Measurements from ENCODE around the gene SLC39A11. TPM values are rescaled to one million over a fixed set of nuclear protein-coding genes. Genes with fewer than 3 reads are reported as not detected.

The SLC39A11 gene
- total RNA-seq, 1 donor from 2014 or later: 4.9 TPM

GRCh38 chr17:72838581-72838980, 253.9 kb downstream of the SLC39A11 start:
- Histone ChIP-seq H3K4me1 (no peaks in the 10 kb centered on the region), H3K4me3 (no peak overlapping the region), H3K27me3 (no peaks in the 10 kb centered on the region), H3K27ac (no peak overlapping the region), H3K36me3 (peaks cover 0 to 21% of the 10 kb centered on the region in 2 donors), H3K9me3 (no peaks in the 10 kb centered on the region)
- no peak for DNase-seq (ENCODE audit: low spot score in 2 of 2)
- TF ChIP-seq, protein P1, sequence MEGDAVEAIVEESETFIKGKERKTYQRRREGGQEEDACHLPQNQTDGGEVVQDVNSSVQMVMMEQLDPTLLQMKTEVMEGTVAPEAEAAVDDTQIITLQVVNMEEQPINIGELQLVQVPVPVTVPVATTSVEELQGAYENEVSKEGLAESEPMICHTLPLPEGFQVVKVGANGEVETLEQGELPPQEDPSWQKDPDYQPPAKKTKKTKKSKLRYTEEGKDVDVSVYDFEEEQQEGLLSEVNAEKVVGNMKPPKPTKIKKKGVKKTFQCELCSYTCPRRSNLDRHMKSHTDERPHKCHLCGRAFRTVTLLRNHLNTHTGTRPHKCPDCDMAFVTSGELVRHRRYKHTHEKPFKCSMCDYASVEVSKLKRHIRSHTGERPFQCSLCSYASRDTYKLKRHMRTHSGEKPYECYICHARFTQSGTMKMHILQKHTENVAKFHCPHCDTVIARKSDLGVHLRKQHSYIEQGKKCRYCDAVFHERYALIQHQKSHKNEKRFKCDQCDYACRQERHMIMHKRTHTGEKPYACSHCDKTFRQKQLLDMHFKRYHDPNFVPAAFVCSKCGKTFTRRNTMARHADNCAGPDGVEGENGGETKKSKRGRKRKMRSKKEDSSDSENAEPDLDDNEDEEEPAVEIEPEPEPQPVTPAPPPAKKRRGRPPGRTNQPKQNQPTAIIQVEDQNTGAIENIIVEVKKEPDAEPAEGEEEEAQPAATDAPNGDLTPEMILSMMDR (IDR thresholded peaks at IDR 0.05): no peak
- intact Hi-C loops (cut with DNase I): no loop called here

DNA sequence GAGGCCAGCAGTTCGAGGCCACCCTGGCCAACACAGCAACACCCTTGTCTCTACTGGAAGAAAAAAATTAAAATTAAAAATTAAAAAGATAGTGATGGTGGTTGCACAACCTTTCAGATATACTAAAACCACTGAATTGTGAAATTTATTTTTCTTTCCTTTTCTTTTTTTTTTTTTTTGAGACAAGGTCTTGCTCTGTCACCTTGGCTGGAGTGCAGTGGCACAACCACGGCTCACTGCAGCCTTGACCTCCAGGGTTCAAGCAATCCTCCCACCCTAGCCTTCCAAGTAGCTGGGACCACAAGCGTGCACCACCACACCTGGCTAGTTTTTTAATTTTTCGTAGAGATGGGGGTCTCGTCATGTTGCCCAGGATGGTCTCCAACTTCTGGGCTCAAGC, 254.4 kb downstream of the SLC39A11 start:
- Histone ChIP-seq H3K9me3 (no peaks in the 10 kb centered on the region), H3K27me3 (no peaks in the 10 kb centered on the region), H3K4me1 (no peaks in the 10 kb centered on the region), H3K27ac (no peak overlapping the region), H3K36me3 (peaks cover 0 to 21% of the 10 kb centered on the region in 2 donors), H3K4me3 (no peak overlapping the region)
- DNase-seq (ENCODE audit: low spot score in 2 of 2): no peak
- intact Hi-C loops (cut with DNase I): no loop called here
- TF ChIP-seq, protein P1 (IDR thresholded peaks at IDR 0.05): no peak

DNA sequence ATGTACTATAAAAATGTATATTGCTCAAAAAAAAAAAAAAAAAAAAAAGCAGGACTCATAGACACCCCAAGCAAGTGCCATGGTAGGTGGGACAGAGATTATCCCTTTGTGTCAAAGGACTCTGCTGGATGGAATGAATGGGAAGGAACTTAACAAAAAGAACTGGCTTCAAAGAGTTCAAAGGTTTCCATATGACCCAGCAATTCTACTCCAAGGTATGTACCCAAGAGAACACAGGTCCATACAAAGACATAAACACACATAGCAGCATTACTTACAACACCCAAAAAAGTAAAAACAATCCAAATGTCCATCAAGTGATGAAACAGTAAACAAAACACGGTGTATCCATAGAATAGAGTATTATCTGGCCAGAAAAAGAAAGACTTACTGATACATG, 255.2 kb downstream of the SLC39A11 start:
- Histone ChIP-seq H3K4me3 (no peak overlapping the region), H3K4me1 (no peaks in the 10 kb centered on the region), H3K27ac (no peak overlapping the region), H3K27me3 (no peaks in the 10 kb centered on the region), H3K36me3 (peaks cover 0 to 21% of the 10 kb centered on the region in 2 donors), H3K9me3 (no peaks in the 10 kb centered on the region)
- intact Hi-C loops (cut with DNase I): no loop called here
- DNase-seq (ENCODE audit: low spot score in 2 of 2): no peak
- TF ChIP-seq, protein P1 (IDR thresholded peaks at IDR 0.05): no peak

DNA sequence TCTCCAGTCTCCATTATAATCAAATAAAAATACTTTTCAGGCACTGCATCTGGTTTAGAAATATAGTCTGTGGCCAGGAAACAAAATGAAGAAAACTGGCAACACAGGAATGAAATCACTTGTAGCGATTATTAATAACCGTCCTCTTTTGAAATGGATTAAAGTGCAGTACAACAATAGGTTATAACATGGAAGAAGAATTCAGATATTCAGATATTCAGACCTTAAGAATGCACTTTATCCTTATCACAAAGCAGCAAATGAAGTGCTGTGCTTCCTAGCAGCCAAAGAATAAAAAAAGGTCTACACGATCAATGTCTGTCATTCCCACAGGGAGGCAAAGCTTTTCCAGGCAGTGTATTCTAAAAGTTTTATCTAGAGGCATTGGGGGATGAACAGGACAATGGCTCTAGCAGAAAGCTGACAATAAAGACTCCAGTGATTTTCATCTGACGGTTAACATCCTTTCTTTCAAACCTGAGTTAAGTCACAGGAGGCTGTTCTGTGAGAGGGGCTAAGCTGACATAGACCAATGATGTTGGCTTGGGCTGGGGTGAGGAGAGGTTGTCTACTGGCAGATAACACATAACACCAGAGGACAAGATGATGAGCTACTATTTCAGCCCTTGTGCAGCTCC, 259.2 kb downstream of the SLC39A11 start:
- Histone ChIP-seq H3K4me1 (no peaks in the 10 kb centered on the region), H3K4me3 (no peak overlapping the region), H3K27ac (no peak overlapping the region), H3K27me3 (no peaks in the 10 kb centered on the region), H3K9me3 (no peaks in the 10 kb centered on the region), H3K36me3 (peaks cover 0 to 7% of the 10 kb centered on the region in 2 donors)
- intact Hi-C loops (cut with DNase I): no loop called here
- TF ChIP-seq, protein P1 (IDR thresholded peaks at IDR 0.05): no peak
- DNase-seq (ENCODE audit: low spot score in 2 of 2): no peak

DNA sequence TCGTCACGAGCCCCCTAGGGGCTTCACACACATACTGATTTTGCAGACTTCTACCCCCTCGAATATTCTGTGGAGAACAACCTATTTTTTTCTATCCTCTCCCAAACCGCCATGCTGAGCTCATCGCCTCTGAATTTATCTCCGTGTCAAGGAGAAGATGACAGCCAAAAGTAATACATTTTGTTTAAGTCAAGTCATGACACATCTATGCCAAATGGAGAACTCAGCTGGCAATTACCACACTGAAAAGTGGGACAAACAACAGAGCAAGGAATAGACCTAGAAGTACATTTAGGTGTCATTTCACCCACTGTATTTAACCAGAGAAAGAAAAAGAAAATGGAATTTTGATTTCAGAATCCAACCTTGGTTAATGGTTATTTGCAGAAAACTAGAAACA, 260.2 kb downstream of the SLC39A11 start:
- H3K27ac ChIP-seq: no peak overlapping the region
- intact Hi-C loops (cut with DNase I): no loop called here
- H3K9me3 ChIP-seq: no peaks in the 10 kb centered on the region
- H3K27me3 ChIP-seq: no peaks in the 10 kb centered on the region
- H3K4me3 ChIP-seq: no peak overlapping the region
- H3K36me3 ChIP-seq: peaks cover 0 to 7% of the 10 kb centered on the region in 2 donors
- TF ChIP-seq, protein P1 (IDR thresholded peaks at IDR 0.05): no peak
- no peaks in the 10 kb centered on the region for H3K4me1 ChIP-seq
- DNase-seq (ENCODE audit: low spot score in 2 of 2): no peak

DNA sequence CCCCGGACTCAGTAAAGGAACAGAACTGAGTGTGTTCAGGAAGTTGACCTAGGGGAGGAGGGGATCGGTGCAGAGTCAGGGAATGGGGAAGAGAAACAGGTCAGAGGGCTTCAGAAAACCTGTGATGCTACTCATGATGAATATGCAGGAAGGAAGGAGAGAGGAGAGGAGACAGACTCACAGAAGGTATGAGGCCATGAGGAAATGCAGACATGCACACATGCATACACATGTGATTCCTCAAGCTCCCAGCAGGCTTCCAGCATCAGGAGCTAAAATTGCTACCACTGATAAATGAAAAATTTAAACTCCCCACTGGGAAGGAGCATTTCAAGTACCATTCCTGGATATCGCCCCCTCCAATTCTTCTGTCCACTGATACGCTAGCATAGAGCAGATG, 262.6 kb downstream of the SLC39A11 start:
- Histone ChIP-seq H3K4me1 (no peaks in the 10 kb centered on the region), H3K27me3 (no peaks in the 10 kb centered on the region), H3K27ac (no peak overlapping the region), H3K9me3 (no peaks in the 10 kb centered on the region), H3K4me3 (no peak overlapping the region), H3K36me3 (peaks cover 5 to 12% of the 10 kb centered on the region in 2 donors)
- intact Hi-C loops (cut with DNase I): no loop called here
- TF ChIP-seq, protein P1 (IDR thresholded peaks at IDR 0.05): no peak
- no peak for DNase-seq (ENCODE audit: low spot score in 2 of 2)
